HG02623 (cell line): Measurements from ENCODE around the gene IQGAP2.
"Not testable (repeated sequence)": the region's sequence is repeated elsewhere in the genome, so short reads cannot be mapped to it uniquely, and the experiment has no call there.

Experiments used
- ATAC-seq: cut with Tn5 transposase; IDR thresholded peaks from one replicate; pipeline ENCODE4 v1.9.1; 2021; ENCODE audit warnings: moderate library complexity; ENCODE audit not compliant: unreplicated experiment

The IQGAP2 gene

GRCh38 chr5:76527685-76528161 lies 124.6 kb downstream of the IQGAP2 start:
- no peak for ATAC-seq

GRCh38 chr5:76528547-76529331 lies 125.7 kb downstream of the IQGAP2 start:
- ATAC-seq, result no peak

GRCh38 chr5:76529464-76530344 lies 126.6 kb downstream of the IQGAP2 start:
- no peak for ATAC-seq

GRCh38 chr5:76532052-76532451 lies 129.0 kb downstream of the IQGAP2 start:
- ATAC-seq, result no peak

- ATAC-seq, result no peak
These were observed 129.9 kb downstream of the IQGAP2 start for GRCh38 chr5:76532973-76533372.

GRCh38 chr5:76535577-76535976 lies 132.5 kb downstream of the IQGAP2 start:
- no peak for ATAC-seq

GRCh38 chr5:76537073-76537543 lies 134.0 kb downstream of the IQGAP2 start:
- ATAC-seq, result no peak

GRCh38 chr5:76542241-76542640 lies 139.2 kb downstream of the IQGAP2 start:
- no peak for ATAC-seq

- no peak for ATAC-seq
These were observed 140.0 kb downstream of the IQGAP2 start for GRCh38 chr5:76542887-76543690.

GRCh38 chr5:76544268-76544926 lies 141.3 kb downstream of the IQGAP2 start:
- no peak for ATAC-seq

GRCh38 chr5:76545184-76545583 lies 142.1 kb downstream of the IQGAP2 start:
- no peak for ATAC-seq

- no peak for ATAC-seq
These were observed 143.5 kb downstream of the IQGAP2 start for GRCh38 chr5:76546497-76547102.

- ATAC-seq, result peak; percentile 56
These were observed 144.3 kb downstream of the IQGAP2 start for GRCh38 chr5:76547242-76547890.

- ATAC-seq, result peak; percentile 11
These were observed 144.9 kb downstream of the IQGAP2 start for GRCh38 chr5:76547891-76548524.

GRCh38 chr5:76548525-76549229 lies 145.6 kb downstream of the IQGAP2 start:
- ATAC-seq, result no peak

GRCh38 chr5:76550881-76551280 lies 147.8 kb downstream of the IQGAP2 start:
- not testable (repeated sequence) for ATAC-seq

GRCh38 chr5:76552546-76552945 lies 149.5 kb downstream of the IQGAP2 start:
- no peak for ATAC-seq

GRCh38 chr5:76553251-76553650 lies 150.2 kb downstream of the IQGAP2 start:
- no peak for ATAC-seq
